ENCODE measurements around the gene WHRN. TPM values are rescaled to one million over a fixed set of nuclear protein-coding genes. Genes with fewer than 3 reads are reported as not detected.

The WHRN gene
- total RNA-seq, 4 donors from 2014 or later, result 0.82 to 4.1 (median 2.3) TPM

GRCh38 chr9:114545055-114545454 lies 39.8 kb upstream of the WHRN start:
- TF ChIP-seq CTCF (IDR thresholded peaks at IDR 0.05; ENCODE audit: low read depth), result no peak

DNA sequence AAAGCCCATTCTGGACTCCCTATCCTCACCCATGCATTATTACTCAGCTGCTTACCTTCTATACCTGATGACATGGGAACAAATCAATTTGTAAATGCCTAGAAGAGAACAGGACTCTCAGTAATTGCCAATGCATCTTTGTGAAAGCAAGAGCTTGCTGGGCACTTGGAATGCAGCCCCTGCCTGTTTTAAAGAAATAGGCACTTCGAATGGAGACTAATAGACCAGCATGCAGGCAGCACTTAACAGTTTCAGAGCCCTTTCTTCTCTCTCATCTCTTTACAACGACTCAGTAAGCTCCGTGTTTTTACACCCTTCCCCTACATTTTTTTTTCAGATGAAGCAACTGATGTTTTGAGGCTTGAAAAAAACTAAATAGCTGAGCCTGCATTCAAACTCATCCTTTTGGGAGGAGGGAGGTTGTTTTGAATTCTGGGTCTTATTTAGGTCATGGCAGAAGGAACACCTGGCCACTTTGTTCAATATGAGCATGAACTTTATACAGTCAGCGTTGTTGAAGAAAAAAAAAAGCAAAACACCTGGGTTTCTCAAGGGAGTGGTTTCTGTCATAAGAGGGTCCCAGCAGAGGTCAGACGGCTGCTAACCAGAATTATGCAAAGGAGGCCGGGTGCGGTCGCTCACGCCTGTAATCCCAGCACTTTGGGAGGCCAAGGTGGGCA lies 34.6 kb upstream of the WHRN start:
- TF ChIP-seq CTCF (IDR thresholded peaks at IDR 0.05; ENCODE audit: low read depth), result no peak

DNA sequence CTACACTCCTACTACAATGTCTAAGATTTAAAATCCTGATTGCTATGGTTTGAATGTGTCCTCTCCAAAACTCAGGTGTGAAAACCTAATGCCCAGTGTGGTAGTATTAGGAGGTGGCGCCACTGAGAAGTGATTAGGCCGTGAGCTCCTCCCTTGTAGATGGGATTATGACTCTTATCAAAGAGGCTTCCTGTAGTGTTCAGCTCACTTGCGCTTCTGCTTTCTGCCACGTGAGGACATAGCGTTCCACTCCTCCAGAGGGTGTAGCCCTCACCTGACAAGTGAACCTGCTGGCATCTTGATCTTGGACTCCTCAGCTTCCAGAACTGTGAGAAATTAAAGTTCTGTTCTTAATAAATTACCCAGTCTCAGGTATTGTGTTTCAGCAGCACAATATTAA lies 33.0 kb upstream of the WHRN start:
- TF ChIP-seq CTCF (IDR thresholded peaks at IDR 0.05; ENCODE audit: low read depth), result no peak

- TF ChIP-seq CTCF (IDR thresholded peaks at IDR 0.05; ENCODE audit: low read depth), result no peak
These were observed 27.4 kb upstream of the WHRN start for GRCh38 chr9:114532561-114533237.

GRCh38 chr9:114529285-114529684 lies 24.0 kb upstream of the WHRN start:
- TF ChIP-seq CTCF (IDR thresholded peaks at IDR 0.05; ENCODE audit: low read depth), result no peak

DNA sequence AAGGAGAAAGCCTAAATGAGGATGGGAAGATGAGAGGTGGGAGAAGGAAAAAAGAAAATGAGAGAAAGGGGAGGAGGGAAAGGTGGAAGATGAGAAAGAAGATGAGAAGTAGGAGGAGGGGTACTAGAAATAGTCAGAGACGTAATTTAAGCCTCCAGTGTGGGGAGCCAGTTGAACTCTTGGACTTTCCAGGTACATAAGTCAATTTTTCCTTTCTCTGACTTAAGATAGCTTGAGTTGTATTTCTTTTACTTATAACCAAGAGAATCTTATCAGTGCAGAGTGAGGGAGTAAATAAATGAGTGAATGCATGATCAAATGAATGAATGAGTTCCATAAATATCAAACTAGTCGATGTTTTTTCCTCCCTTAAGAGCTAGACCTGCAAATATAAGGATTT lies 21.5 kb upstream of the WHRN start:
- no peak for TF ChIP-seq CTCF (IDR thresholded peaks at IDR 0.05; ENCODE audit: low read depth)

DNA sequence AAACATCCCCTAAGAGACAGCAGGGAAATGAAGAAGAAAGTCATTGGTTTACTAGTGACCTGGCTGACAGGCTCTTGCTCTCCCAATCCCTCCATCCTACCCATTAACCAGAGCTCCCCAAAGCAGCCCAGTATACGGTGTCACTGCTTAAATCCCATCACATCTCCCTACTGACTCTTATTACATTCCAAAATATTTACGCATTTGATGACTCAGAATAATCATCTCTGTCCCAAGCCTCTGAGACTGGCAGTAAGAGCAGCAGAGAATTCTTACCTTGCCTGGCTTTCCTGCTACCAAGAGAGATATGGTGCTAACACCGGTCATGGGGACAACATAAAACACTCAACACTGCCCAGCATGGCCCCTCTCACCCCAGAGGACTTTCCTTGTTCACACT lies 20.2 kb upstream of the WHRN start:
- no peak for TF ChIP-seq CTCF (IDR thresholded peaks at IDR 0.05; ENCODE audit: low read depth)
